Osteoblast (primary cell): ENCODE measurements around the gene TSPAN7. TPM values are rescaled to one million over a fixed set of nuclear protein-coding genes. Genes with fewer than 3 reads are reported as not detected.

Experiments
- DNase-seq: peaks from one replicate; pipeline ENCODE4 v3.0.0; 2011; ENCODE audit warnings: low spot score, mixed read lengths; ENCODE audit not compliant: insufficient read length; ENCODE audit errors: missing footprints
- H2AFZ ChIP-seq: 2 replicates; pipeline ENCODE4 v1.6.0; 2011; ENCODE audit warnings: mild to moderate bottlenecking, low read length
- H3K27ac ChIP-seq: 2 replicates; pipeline ENCODE4 v1.5.1; 2011; ENCODE audit warnings: mild to moderate bottlenecking, low read depth, low read length, moderate library complexity
- H3K27me3 ChIP-seq: 2 replicates; pipeline ENCODE4 v1.6.0; 2012; ENCODE audit warnings: mild to moderate bottlenecking, control low read depth, inconsistent platforms, low read length, moderate library complexity; ENCODE audit not compliant: insufficient read depth
- H3K36me3 ChIP-seq: 2 replicates; pipeline ENCODE4 v1.5.1; 2011; ENCODE audit warnings: mild to moderate bottlenecking, low read length, control low read depth, moderate library complexity; ENCODE audit not compliant: insufficient read depth
- H3K4me1 ChIP-seq: 2 replicates; pipeline ENCODE4 v1.5.1; 2011; ENCODE audit warnings: mild to moderate bottlenecking, low read length, control low read depth, moderate library complexity; ENCODE audit not compliant: insufficient read depth
- H3K4me2 ChIP-seq: 2 replicates; pipeline ENCODE4 v1.6.0; 2011; ENCODE audit warnings: mild to moderate bottlenecking, low read length; ENCODE audit not compliant: insufficient read depth
- H3K4me3 ChIP-seq: fragments of 200-600 bp; sonication (generic); 3 replicates; pipeline ENCODE4 v1.5.1; 2012; ENCODE audit warnings: mild to moderate bottlenecking, low read length, inconsistent platforms; ENCODE audit not compliant: insufficient read depth
- H3K79me2 ChIP-seq: 2 replicates; pipeline ENCODE4 v1.6.0; 2012; ENCODE audit warnings: mild to moderate bottlenecking, low read length, control low read depth, inconsistent platforms; ENCODE audit not compliant: insufficient read depth
- H3K9me3 ChIP-seq: 2 replicates; pipeline ENCODE4 v1.5.1; 2011; ENCODE audit warnings: low read depth, low read length, control low read depth
- H4K20me1 ChIP-seq: 2 replicates; pipeline ENCODE4 v1.6.0; 2012; ENCODE audit warnings: mild to moderate bottlenecking, low read length, control low read depth; ENCODE audit not compliant: insufficient read depth
- CTCF ChIP-seq: IDR thresholded peaks from 2 replicates; pipeline ENCODE4 v1.5.1; 2011; ENCODE audit warnings: mild to moderate bottlenecking, low read depth, low read length, moderate library complexity; ENCODE audit errors: extremely low read depth
- total RNA-seq: library from RNA; depleted of rRNA; stranded (reverse); fragments of >200 nt; gene quantifications from 2 replicates; pipeline ENCODE4 v1.2.3, GENCODE V29; 2012

Gene TSPAN7
- total RNA-seq, 1 donor = 0.36 TPM

- H3K4me3 ChIP-seq = no peak overlapping the region
- H4K20me1 ChIP-seq = no peaks in the 10 kb centered on the region
- peaks cover 6% of the 10 kb centered on the region for H3K27me3 ChIP-seq
- no peaks in the 10 kb centered on the region for H3K4me1 ChIP-seq
- no peak for DNase-seq
- no peak overlapping the region for H3K4me2 ChIP-seq
- no peak overlapping the region for H2AFZ ChIP-seq
- H3K9me3 ChIP-seq = no peaks in the 10 kb centered on the region
- H3K36me3 ChIP-seq = no peaks in the 10 kb centered on the region
- no peaks in the 10 kb centered on the region for H3K79me2 ChIP-seq
- TF ChIP-seq CTCF = no peak
- H3K27ac ChIP-seq = no peak overlapping the region
Measured at GRCh38 chrX:38669428-38669827, 108.1 kb downstream of the TSPAN7 start.

GRCh38 chrX:38672646-38673045, 111.3 kb downstream of the TSPAN7 start:
- no peaks in the 10 kb centered on the region for H4K20me1 ChIP-seq
- no peaks in the 10 kb centered on the region for H3K36me3 ChIP-seq
- H3K79me2 ChIP-seq = no peaks in the 10 kb centered on the region
- no peak overlapping the region for H3K4me3 ChIP-seq
- H2AFZ ChIP-seq = no peak overlapping the region
- no peak overlapping the region for H3K4me2 ChIP-seq
- H3K27ac ChIP-seq = no peak overlapping the region
- peaks cover 12% of the 10 kb centered on the region for H3K27me3 ChIP-seq
- TF ChIP-seq CTCF = no peak
- H3K9me3 ChIP-seq = no peaks in the 10 kb centered on the region
- H3K4me1 ChIP-seq = no peaks in the 10 kb centered on the region
- DNase-seq = no peak

- H3K36me3 ChIP-seq = no peaks in the 10 kb centered on the region
- TF ChIP-seq CTCF = no peak
- no peaks in the 10 kb centered on the region for H3K4me1 ChIP-seq
- H3K4me3 ChIP-seq = no peak overlapping the region
- no peak overlapping the region for H3K27ac ChIP-seq
- no peak overlapping the region for H2AFZ ChIP-seq
- H3K27me3 ChIP-seq = peaks cover 27% of the 10 kb centered on the region
- no peak overlapping the region for H3K4me2 ChIP-seq
- H3K9me3 ChIP-seq = no peaks in the 10 kb centered on the region
- no peaks in the 10 kb centered on the region for H3K79me2 ChIP-seq
- no peaks in the 10 kb centered on the region for H4K20me1 ChIP-seq
- DNase-seq = no peak
Measured at GRCh38 chrX:38675856-38676255, 114.5 kb downstream of the TSPAN7 start.

GRCh38 chrX:38678183-38678582, 116.8 kb downstream of the TSPAN7 start:
- Histone ChIP-seq H3K4me2 (no peak overlapping the region), H2AFZ (no peak overlapping the region), H3K27me3 (peaks cover 33% of the 10 kb centered on the region), H4K20me1 (no peaks in the 10 kb centered on the region), H3K79me2 (no peaks in the 10 kb centered on the region), H3K4me1 (no peaks in the 10 kb centered on the region), H3K27ac (no peak overlapping the region), H3K36me3 (no peaks in the 10 kb centered on the region), H3K9me3 (no peaks in the 10 kb centered on the region), H3K4me3 (no peak overlapping the region)
- no peak for DNase-seq
- TF ChIP-seq CTCF = no peak
